ENCODE results near the gene C1D.

Gene C1D, protein sequence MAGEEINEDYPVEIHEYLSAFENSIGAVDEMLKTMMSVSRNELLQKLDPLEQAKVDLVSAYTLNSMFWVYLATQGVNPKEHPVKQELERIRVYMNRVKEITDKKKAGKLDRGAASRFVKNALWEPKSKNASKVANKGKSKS

GRCh38 chr2:68062680-68063387, at the start of gene C1D:
TSS of gene C1D (minus strand) at chr2:68063004. CDS start at chr2:68047310, 15,694 bp downstream.
- peak; percentile 96 for DNase-seq

- DNase-seq = no peak
Measured at GRCh38 chr2:68110102-68110501, 47.3 kb upstream of the C1D start.

GRCh38 chr2:68108120-68108519, 45.3 kb upstream of the C1D start:
- DNase-seq = no peak

DNA sequence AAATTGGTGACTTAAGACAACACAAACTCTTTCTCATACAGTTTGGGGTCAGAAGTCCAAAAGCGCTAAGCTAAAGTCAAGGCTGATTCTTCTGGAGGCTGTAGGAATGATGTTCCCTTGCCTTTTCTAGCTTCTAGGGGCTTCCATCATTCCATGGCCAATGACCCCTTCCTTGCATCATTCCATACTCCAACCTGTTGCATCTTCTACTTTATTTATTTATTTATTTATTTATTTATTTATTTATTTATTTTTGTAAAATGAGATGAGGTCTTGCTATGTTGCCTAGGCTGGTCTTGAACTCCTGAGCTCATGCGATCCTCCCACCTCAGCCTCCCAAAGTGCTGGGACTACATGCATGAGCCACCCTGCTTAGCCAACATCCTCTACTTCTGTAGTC, 44.7 kb upstream of the C1D start:
- DNase-seq = no peak

DNA sequence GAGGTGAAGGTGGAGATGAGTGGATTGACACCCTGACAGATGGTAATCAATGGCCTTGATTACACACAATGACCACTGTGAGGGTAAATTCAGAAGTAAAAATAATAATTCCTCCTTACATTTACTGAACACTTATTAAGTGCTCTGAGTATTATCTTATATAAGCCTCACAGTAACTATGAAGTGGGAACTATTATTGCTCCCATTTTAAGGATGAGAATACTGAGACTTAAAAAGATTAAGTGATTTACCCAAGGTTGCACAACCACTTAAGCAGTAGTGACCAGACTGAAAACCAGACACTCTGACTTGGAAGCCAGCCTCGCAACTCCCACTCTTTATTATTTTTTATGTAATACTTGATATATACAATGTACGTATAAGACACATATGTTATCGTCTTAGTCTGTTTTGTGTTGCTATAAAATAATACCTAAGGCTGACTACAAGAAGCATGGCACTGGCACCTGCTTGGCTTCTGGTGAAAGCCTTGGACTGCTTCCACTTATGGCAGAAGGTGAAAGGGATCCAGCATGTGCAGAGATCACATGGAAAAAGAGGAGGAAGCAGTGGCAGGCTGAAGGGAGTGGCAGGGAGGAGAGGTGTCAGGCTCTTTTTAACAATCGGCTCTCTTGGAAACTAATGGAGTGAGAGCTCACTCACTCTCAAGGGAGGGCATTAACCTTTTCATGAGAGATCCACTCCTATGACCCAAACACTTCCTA, 41.5 kb upstream of the C1D start:
- no peak for DNase-seq

GRCh38 chr2:68103709-68104055, 40.9 kb upstream of the C1D start:
- DNase-seq = no peak

DNA sequence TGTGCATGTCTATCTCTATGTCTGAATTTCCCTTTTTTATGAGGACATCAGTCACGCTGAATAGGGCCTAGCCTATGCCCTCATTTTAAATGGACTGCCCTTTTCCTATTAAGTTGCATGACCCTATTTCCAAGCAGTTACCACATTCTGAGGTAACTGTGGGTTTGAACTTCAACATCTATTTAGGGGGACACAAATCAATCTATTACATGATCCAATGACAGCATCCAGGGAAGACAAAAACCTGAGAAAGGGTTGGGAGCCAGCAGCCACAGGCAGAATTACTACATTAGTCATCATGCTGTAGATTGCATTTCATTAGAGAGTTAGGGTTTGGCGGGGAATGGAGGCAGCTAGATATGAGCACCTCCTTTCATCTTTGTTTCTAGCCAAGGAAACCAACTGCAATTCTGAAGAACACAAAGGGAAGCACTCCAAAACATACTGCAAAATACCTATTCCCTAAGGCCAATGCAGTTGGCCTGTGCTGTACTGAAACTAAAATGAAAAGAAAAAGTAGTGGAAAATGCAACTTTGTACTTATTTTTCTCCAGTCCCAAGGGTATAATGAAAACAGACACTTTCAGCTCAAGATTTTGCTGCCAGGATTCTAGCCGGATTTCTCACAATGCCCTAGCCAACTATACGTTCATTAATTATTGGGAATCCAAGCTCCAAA, 40.4 kb upstream of the C1D start:
- DNase-seq = no peak

- no peak for DNase-seq
Measured at GRCh38 chr2:68100189-68100588, 37.4 kb upstream of the C1D start.

DNA sequence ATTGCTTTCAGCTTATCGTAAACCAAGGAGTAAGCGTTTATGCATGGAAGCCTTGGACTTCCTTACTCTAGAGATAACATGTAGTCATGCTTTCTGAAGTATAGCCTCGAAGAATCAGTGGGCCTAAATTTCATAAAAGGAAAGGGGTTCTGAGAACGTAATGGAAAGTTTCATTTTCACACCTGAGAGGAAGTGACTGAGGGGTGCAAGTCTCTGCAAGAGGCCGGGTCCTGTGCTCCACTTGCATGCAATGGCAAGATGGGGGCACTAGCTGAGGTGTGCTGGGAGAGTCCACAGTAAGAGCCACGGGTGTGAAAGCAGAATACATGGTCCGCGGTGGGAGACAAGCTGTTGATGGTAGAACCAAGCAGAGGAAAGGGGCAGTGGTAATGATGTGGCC, 36.5 kb upstream of the C1D start:
- DNase-seq = no peak

- no peak for DNase-seq
Measured at GRCh38 chr2:68098291-68098797, 35.5 kb upstream of the C1D start.

GRCh38 chr2:68094111-68094510, 31.3 kb upstream of the C1D start:
- no peak for DNase-seq

DNA sequence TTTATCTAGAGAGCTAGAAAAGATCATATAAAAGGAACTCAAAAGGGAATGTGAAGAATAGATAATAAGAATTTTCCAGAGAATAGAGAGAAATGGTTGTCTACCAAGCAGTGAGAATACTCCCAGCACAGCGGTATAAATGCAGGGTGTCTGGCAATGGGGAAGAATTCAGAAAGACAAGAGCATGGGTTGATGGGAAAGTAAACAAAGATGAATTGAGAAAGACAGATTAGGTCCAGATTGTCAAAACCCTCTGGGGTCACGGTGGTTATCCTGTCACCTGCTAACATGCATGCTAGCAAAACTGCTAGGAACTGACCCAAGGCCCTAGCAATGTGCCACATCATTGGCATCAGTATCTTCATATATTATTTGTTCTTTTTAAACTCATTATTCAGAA, 30.8 kb upstream of the C1D start:
- DNase-seq = no peak

- no peak for DNase-seq
Measured at GRCh38 chr2:68091439-68092034, 28.7 kb upstream of the C1D start.

GRCh38 chr2:68089961-68090360, 27.2 kb upstream of the C1D start:
- no peak for DNase-seq

- no peak for DNase-seq
Measured at GRCh38 chr2:68088940-68089339, 26.1 kb upstream of the C1D start.

- DNase-seq = no peak
Measured at GRCh38 chr2:68086166-68086565, 23.4 kb upstream of the C1D start.

DNA sequence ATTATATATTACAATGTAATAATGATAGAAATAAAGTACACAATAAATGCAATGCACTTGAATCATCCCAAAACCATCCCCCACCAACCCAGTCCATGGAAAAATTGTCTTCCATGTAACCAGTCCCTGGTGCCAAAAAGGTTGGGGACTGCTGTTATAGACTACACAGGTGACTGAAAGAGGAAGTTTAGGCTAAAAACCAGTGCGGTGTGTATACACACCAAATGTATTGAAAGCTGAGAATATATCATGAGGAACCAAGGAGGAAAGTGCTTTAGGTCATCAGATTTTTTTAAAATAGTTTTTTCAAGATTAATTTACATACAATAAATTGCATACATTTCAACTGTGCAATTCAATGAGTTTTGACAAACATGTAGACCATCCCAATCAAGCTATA, 20.5 kb upstream of the C1D start:
- DNase-seq = no peak

DNA sequence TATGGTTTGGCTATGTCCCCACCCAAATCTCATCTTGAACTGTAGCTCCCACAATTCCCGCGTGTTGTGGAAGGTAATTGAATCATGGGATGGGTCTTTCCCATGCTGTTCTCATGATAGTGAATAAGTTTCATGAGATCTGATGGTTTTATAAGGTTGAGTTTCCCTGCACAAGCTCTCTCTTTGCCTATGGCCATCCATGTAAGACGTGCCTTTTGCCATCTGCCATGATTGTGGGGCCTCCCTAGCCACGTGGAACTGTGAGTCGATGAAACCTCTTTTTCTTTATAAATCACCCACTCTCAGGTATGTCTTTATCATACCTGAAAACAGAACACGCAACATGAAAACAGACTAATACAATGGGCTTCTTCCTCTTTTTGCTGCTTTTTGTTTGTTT, 11.2 kb upstream of the C1D start:
- no peak for DNase-seq

DNA sequence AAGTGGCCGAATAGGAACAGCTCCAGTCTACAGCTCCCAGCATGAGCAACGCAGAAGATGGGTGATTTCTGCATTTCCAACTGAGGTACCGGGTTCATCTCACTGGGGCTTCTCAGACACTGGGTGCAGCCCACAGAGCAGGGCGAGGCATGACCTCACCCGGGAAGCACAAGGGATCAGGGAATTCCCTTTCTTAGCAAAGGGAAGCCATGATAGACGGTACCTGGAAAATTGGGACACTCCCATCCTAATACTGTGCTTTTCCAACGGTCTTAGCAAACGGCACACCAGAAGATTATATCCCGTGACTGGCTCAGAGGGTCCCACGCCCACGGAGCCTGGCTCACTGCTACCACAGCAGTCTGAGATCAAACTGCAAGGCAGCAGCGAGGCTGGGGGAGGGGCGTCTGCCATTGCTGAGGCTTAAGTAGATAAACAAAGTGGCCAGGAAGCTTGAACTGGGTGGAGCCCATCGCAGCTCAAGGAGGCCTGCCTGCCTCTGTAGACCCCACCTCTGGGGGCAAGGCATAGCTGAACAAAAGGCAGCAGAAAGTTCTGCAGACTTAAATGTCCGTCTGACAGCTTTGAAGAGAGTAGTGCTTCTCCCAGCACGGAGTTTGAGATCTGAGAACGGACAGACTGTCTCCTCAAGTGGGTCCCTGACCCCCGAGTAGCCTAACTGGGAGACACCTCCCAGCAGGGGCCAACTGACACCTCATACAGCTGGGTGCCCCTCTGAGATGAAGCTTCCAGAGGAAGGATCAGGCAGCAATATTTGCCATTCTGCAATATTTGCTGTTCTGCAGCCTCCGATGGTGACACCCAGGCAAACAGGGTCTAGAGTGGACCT, 1.2 kb upstream of the C1D start:
- peak; percentile 79 for DNase-seq

DNA sequence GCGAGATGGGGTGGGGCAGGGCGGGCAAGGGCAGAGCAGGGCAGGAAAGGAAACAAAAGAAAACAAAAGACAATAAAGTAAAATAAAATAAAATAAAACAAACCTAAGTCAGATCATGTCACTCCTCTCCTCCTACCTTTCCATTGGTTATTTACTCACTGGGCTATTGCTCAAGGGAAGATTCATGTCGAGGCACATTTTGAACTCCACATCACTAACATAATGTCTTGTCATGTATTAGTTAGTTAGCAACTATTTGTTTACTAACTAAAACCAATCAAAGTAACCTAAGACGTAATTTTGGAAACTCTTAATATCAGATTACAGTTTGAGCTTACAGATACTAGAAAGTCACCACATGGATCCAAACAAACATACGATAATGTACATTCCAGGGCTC, 2.2 kb downstream of the C1D start:
- no peak for DNase-seq

GRCh38 chr2:68059784-68060525, 2.8 kb downstream of the C1D start:
- DNase-seq = no peak
